Neural progenitor cell (in vitro differentiated cells): ENCODE measurements around the gene PMIS2. TPM values are rescaled to one million over a fixed set of nuclear protein-coding genes. Genes with fewer than 3 reads are reported as not detected.

ENCODE experiments used
- DNase-seq: peaks from one replicate; pipeline ENCODE4 v3.0.0-alpha.2; 2016; ENCODE audit warnings: low spot score
- H2AFZ ChIP-seq: fragments of 200-600 bp; sonication (generic); replicated peaks from 2 replicates; pipeline ENCODE4 v1.6.1; 2016; ENCODE audit warnings: antibody characterized with exemption
- H3F3A ChIP-seq: fragments of 200-600 bp; sonication (generic); 2 replicates; pipeline ENCODE4 v1.6.1; 2016; ENCODE audit warnings: antibody characterized with exemption, low read depth
- H3K27ac ChIP-seq: fragments of 200-600 bp; sonication (generic); 2 replicates; pipeline ENCODE4 v1.5.1; 2016; ENCODE audit warnings: mild to moderate bottlenecking
- H3K27me3 ChIP-seq: fragments of 200-600 bp; sonication (generic); 2 replicates; pipeline ENCODE4 v1.6.1; 2016; ENCODE audit warnings: mild to moderate bottlenecking, moderate library complexity
- H3K36me3 ChIP-seq: fragments of 200-600 bp; sonication (generic); 2 replicates; pipeline ENCODE4 v1.5.1; 2016
- H3K4me1 ChIP-seq: fragments of 200-600 bp; sonication (generic); 2 replicates; pipeline ENCODE4 v1.6.1; 2016; ENCODE audit warnings: mixed run types
- H3K4me2 ChIP-seq: fragments of 200-600 bp; sonication (generic); 2 replicates; pipeline ENCODE4 v1.6.1; 2016
- H3K4me3 ChIP-seq: fragments of 200-600 bp; sonication (generic); 2 replicates; pipeline ENCODE4 v1.5.1; 2016
- H3K79me2 ChIP-seq: fragments of 200-600 bp; sonication (generic); 2 replicates; pipeline ENCODE4 v1.6.1; 2016; ENCODE audit warnings: low read depth
- H3K9ac ChIP-seq: fragments of 200-600 bp; sonication (generic); 2 replicates; pipeline ENCODE4 v1.6.1; 2016
- H3K9me3 ChIP-seq: fragments of 200-600 bp; sonication (generic); 2 replicates; pipeline ENCODE4 v1.5.1; 2016; ENCODE audit warnings: low read depth
- H4K20me1 ChIP-seq: fragments of 200-600 bp; sonication (generic); 2 replicates; pipeline ENCODE4 v1.6.1; 2016; ENCODE audit warnings: low read depth
- H3K27ac Mint-ChIP-seq: 3 replicates; pipeline ENCODE4 v1.8.0; 2021; ENCODE audit warnings: mixed read lengths
- H3K27me3 Mint-ChIP-seq: 2 replicates; pipeline ENCODE4 v1.8.0; 2022; ENCODE audit warnings: low read depth, mild to moderate bottlenecking, inconsistent platforms, moderate library complexity, mixed read lengths; ENCODE audit not compliant: insufficient read depth
- H3K36me3 Mint-ChIP-seq: 3 replicates; pipeline ENCODE4 v1.8.0; 2021; ENCODE audit warnings: mixed read lengths
- H3K4me1 Mint-ChIP-seq: 3 replicates; pipeline ENCODE4 v1.8.0; 2021; ENCODE audit warnings: mixed read lengths
- H3K4me3 Mint-ChIP-seq: 3 replicates; pipeline ENCODE4 v1.8.0; 2021; ENCODE audit warnings: mild to moderate bottlenecking, moderate library complexity, mixed read lengths
- H3K9me3 Mint-ChIP-seq: 3 replicates; pipeline ENCODE4 v1.8.0; 2020; ENCODE audit warnings: mixed read lengths
- EZH2 ChIP-seq: fragments of 200-600 bp; sonication (generic); IDR thresholded peaks from 2 replicates; pipeline ENCODE4 v1.6.1; 2017; ENCODE audit warnings: antibody characterized with exemption, mild to moderate bottlenecking, moderate library complexity
- EZH2phosphoT487 ChIP-seq: fragments of 200-600 bp; sonication (generic); IDR thresholded peaks from 2 replicates; pipeline ENCODE4 v1.6.1; 2017; ENCODE audit warnings: antibody characterized with exemption
- total RNA-seq: library from RNA; depleted of rRNA; stranded (reverse); fragments of >200 nt; gene quantifications from 2 replicates; pipeline ENCODE4 v1.2.3, GENCODE V29; 2015; ENCODE audit warnings: low replicate concordance
- TF ChIP-seq, protein P1 (sequence below): fragments of 200-600 bp; sonication (generic); IDR thresholded peaks from 2 replicates; pipeline ENCODE4 v1.5.1; 2017; ENCODE audit warnings: antibody characterized with exemption, mild to moderate bottlenecking

Gene PMIS2
- total RNA-seq, 1 donor from 2014 or later: not detected

DNA sequence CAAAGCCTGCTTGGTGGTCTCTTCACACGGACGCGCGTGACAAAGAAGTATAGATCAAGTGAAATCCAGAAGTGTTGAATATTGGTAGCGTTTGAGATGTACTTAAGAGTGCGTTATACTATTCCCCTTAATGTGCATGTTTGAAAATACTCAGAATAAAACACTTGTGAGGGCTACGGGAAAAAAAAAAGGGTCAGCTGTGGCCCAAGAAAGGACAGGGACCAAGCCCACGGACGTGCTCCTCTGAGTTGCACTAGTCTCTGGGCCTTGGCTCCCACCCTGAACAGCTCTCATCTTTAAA is 42.2 kb downstream of the PMIS2 start:
- Histone ChIP-seq H3K4me3 (peak overlapping the region; percentile 97), H3K79me2 (peaks cover 15% of the 10 kb centered on the region), H3K4me2 (peak overlapping the region; percentile 85), H3K9me3 (no peaks in the 10 kb centered on the region), H3K27me3 (no peaks in the 10 kb centered on the region), H3K36me3 (no peaks in the 10 kb centered on the region), H3F3A (peaks cover 11% of the 10 kb centered on the region), H3K9ac (peak overlapping the region; percentile 44), H4K20me1 (no peaks in the 10 kb centered on the region), H3K27ac (peak overlapping the region; percentile 22), H2AFZ (peak overlapping the region; percentile 23), H3K4me1 (peaks cover 3% of the 10 kb centered on the region)
- H3K9me3 Mint-ChIP-seq: no peaks in the 10 kb centered on the region
- peak overlapping the region; percentile 97 for H3K4me3 Mint-ChIP-seq
- peaks cover 9% of the 10 kb centered on the region for H3K36me3 Mint-ChIP-seq
- TF ChIP-seq, protein P1, sequence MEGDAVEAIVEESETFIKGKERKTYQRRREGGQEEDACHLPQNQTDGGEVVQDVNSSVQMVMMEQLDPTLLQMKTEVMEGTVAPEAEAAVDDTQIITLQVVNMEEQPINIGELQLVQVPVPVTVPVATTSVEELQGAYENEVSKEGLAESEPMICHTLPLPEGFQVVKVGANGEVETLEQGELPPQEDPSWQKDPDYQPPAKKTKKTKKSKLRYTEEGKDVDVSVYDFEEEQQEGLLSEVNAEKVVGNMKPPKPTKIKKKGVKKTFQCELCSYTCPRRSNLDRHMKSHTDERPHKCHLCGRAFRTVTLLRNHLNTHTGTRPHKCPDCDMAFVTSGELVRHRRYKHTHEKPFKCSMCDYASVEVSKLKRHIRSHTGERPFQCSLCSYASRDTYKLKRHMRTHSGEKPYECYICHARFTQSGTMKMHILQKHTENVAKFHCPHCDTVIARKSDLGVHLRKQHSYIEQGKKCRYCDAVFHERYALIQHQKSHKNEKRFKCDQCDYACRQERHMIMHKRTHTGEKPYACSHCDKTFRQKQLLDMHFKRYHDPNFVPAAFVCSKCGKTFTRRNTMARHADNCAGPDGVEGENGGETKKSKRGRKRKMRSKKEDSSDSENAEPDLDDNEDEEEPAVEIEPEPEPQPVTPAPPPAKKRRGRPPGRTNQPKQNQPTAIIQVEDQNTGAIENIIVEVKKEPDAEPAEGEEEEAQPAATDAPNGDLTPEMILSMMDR: no peak
- TF ChIP-seq EZH2: no peak
- no peak for TF ChIP-seq EZH2phosphoT487
- DNase-seq: no peak
- peak overlapping the region; percentile 95 for H3K27ac Mint-ChIP-seq
- peaks cover 11% of the 10 kb centered on the region for H3K4me1 Mint-ChIP-seq
- H3K27me3 Mint-ChIP-seq: peaks cover 6% of the 10 kb centered on the region

DNA sequence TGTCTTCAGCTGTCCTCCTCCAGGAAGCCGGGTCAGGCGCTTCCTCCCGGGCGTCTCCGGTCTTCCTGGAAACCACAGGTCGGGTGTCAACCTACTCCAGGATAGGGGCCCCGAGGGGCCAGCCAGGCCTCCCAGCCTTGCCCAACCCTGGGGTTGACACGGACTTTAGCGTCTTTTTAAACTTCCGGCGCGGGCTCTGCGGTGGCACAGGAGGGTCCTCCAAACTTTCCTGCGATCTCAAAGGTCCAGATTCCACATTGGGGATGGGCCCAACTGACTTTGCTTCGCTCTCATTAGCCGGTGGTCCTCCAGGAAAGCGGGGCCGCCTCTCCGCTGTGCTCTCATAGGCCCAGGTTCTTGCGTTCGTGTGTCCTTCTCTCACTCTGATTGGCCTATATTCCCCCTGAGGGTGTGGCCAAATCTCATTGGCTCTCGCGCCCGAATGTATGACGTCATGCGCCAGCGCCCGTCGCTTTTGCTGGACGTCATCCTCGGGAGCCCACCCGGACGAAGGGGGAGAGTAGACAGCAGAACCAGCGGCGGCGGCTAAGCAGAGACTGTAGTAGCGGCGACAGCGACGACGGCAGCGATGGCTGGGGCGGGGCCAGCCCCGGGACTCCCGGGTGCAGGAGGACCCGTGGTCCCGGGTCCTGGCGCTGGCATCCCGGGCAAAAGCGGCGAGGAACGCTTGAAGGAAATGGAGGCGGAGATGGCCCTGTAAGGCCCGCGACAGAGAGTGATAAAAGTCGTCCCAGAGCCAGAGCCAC is 42.8 kb downstream of the PMIS2 start, which contains the start of gene RBM42:
Gene RBM42, plus strand, starts transcription at position 472 of the 767 bp plus-strand sequence. Its CDS starts 118 bp downstream, at position 590.
- Mint-ChIP-seq H3K4me1 (peaks cover 11% of the 10 kb centered on the region), H3K36me3 (peaks cover 9% of the 10 kb centered on the region), H3K27me3 (peaks cover 6% of the 10 kb centered on the region), H3K4me3 (peak within 1 kb of the TSS; percentile 97), H3K27ac (peak within 1 kb of the TSS; percentile 95), H3K9me3 (no peaks in the 10 kb centered on the region)
- H3K4me3 ChIP-seq: peak within 1 kb of the TSS; percentile 97
- peak within 1 kb of the TSS; percentile 95 for H3K9ac ChIP-seq
- peaks cover 11% of the 10 kb centered on the region for H3F3A ChIP-seq
- no peak for TF ChIP-seq EZH2
- no peak for TF ChIP-seq EZH2phosphoT487
- TF ChIP-seq, protein P1: no peak
- peak; percentile 99 for DNase-seq
- no peaks in the 10 kb centered on the region for H3K27me3 ChIP-seq
- peak within 1 kb of the TSS; percentile 22 for H3K27ac ChIP-seq
- peaks cover 15% of the 10 kb centered on the region for H3K79me2 ChIP-seq
- H3K4me1 ChIP-seq: peaks cover 3% of the 10 kb centered on the region
- H4K20me1 ChIP-seq: no peaks in the 10 kb centered on the region
- H2AFZ ChIP-seq: peak within 1 kb of the TSS; percentile 55
- H3K36me3 ChIP-seq: no peaks in the 10 kb centered on the region
- peak within 1 kb of the TSS; percentile 100 for H3K4me2 ChIP-seq
- no peaks in the 10 kb centered on the region for H3K9me3 ChIP-seq

DNA sequence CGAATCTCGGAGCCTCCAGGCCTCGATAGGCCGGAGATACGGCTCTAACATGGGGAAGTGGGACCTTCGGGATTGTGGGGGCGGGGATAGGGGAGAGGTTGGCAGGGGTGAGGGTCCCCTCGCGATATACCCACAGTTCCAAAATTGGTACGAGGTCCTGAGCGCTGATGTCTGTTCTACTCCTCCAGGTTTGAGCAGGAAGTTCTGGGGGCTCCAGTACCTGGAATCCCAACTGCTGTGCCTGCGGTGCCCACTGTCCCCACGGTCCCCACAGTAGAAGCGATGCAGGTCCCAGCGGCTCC is 43.3 kb downstream of the PMIS2 start:
- H3K36me3 ChIP-seq: no peaks in the 10 kb centered on the region
- TF ChIP-seq, protein P1: no peak
- H3K4me1 ChIP-seq: peaks cover 3% of the 10 kb centered on the region
- no peak overlapping the region for H3K27ac Mint-ChIP-seq
- H3K27me3 Mint-ChIP-seq: peaks cover 6% of the 10 kb centered on the region
- no peaks in the 10 kb centered on the region for H3K9me3 ChIP-seq
- H3K36me3 Mint-ChIP-seq: peaks cover 9% of the 10 kb centered on the region
- H4K20me1 ChIP-seq: no peaks in the 10 kb centered on the region
- no peak for DNase-seq
- peak overlapping the region; percentile 97 for H3K4me3 ChIP-seq
- peaks cover 15% of the 10 kb centered on the region for H3K79me2 ChIP-seq
- H3K9me3 Mint-ChIP-seq: no peaks in the 10 kb centered on the region
- peak overlapping the region; percentile 55 for H2AFZ ChIP-seq
- peak overlapping the region; percentile 97 for H3K4me3 Mint-ChIP-seq
- peaks cover 11% of the 10 kb centered on the region for H3F3A ChIP-seq
- peak overlapping the region; percentile 100 for H3K4me2 ChIP-seq
- H3K27me3 ChIP-seq: no peaks in the 10 kb centered on the region
- peak overlapping the region; percentile 95 for H3K9ac ChIP-seq
- H3K4me1 Mint-ChIP-seq: peaks cover 11% of the 10 kb centered on the region
- H3K27ac ChIP-seq: no peak overlapping the region
